HG03354 (cell line): ENCODE results near the gene COL5A1.

ENCODE experiments used
- ATAC-seq: cut with Tn5 transposase; IDR thresholded peaks from one replicate; pipeline ENCODE4 v1.9.1; 2021; ENCODE audit warnings: mild to moderate bottlenecking; ENCODE audit not compliant: unreplicated experiment, poor library complexity, severe bottlenecking

The COL5A1 gene

GRCh38 chr9:134719331-134719730, 77.7 kb downstream of the COL5A1 start:
- ATAC-seq, result no peak

- no peak for ATAC-seq
These were observed 78.6 kb downstream of the COL5A1 start for GRCh38 chr9:134720136-134720753.

- ATAC-seq, result no peak
These were observed 79.2 kb downstream of the COL5A1 start for GRCh38 chr9:134720796-134721195.

- ATAC-seq, result no peak
These were observed 79.7 kb downstream of the COL5A1 start for GRCh38 chr9:134721344-134721743.

GRCh38 chr9:134722120-134722701, 80.6 kb downstream of the COL5A1 start:
- no peak for ATAC-seq

GRCh38 chr9:134723037-134723436, 81.4 kb downstream of the COL5A1 start:
- no peak for ATAC-seq

GRCh38 chr9:134723491-134724190, 82.0 kb downstream of the COL5A1 start:
- no peak for ATAC-seq

- ATAC-seq, result no peak
These were observed 82.8 kb downstream of the COL5A1 start for GRCh38 chr9:134724202-134724911.

GRCh38 chr9:134724912-134725604, 83.5 kb downstream of the COL5A1 start:
- no peak for ATAC-seq

- no peak for ATAC-seq
These were observed 84.0 kb downstream of the COL5A1 start for GRCh38 chr9:134725605-134725940.

GRCh38 chr9:134726026-134726721, 84.6 kb downstream of the COL5A1 start:
- no peak for ATAC-seq

- no peak for ATAC-seq
These were observed 85.1 kb downstream of the COL5A1 start for GRCh38 chr9:134726722-134727034.

- ATAC-seq, result no peak
These were observed 86.6 kb downstream of the COL5A1 start for GRCh38 chr9:134728021-134728795.

GRCh38 chr9:134728801-134729495, 87.3 kb downstream of the COL5A1 start:
- ATAC-seq, result no peak

GRCh38 chr9:134730011-134730760, 88.6 kb downstream of the COL5A1 start:
- ATAC-seq, result no peak

- no peak for ATAC-seq
These were observed 89.3 kb downstream of the COL5A1 start for GRCh38 chr9:134730761-134731496.
